Astrocyte (in vitro differentiated cells and primary cell): ENCODE data around the gene SPTLC2. TPM values are rescaled to one million over a fixed set of nuclear protein-coding genes. Genes with fewer than 3 reads are reported as not detected.

ENCODE experiments used
- DNase-seq: peaks from one replicate; pipeline ENCODE4 v3.0.0-alpha.2; 2010; ENCODE audit warnings: low read depth
- FAIRE-seq: peaks from 2 replicates; lab custom pipeline; 2011; peaks lifted over from hg19 to GRCh38; lab: Jason Lieb, UNC
- H2AFZ ChIP-seq: 2 replicates; pipeline ENCODE4 v1.6.0; 2012; ENCODE audit warnings: low read depth, low read length, inconsistent platforms
- H3K27ac ChIP-seq: 2 replicates; pipeline ENCODE4 v1.5.1; 2011; ENCODE audit warnings: low read depth, low read length, inconsistent platforms
- H3K27me3 ChIP-seq: 2 replicates; pipeline ENCODE4 v1.6.0; 2011; ENCODE audit warnings: low read length, inconsistent platforms; ENCODE audit not compliant: insufficient read depth
- H3K36me3 ChIP-seq: 2 replicates; pipeline ENCODE4 v1.5.1; 2011; ENCODE audit warnings: low read length, inconsistent platforms; ENCODE audit not compliant: insufficient read depth
- H3K4me1 ChIP-seq: 2 replicates; pipeline ENCODE4 v1.5.1; 2011; ENCODE audit warnings: low read length, inconsistent platforms; ENCODE audit not compliant: insufficient read depth
- H3K4me2 ChIP-seq: 2 replicates; pipeline ENCODE4 v1.6.0; 2012; ENCODE audit warnings: low read length, inconsistent platforms
- H3K4me3 ChIP-seq: 2 replicates; pipeline ENCODE4 v1.5.1; 2011; ENCODE audit warnings: low read depth, mild to moderate bottlenecking, low read length, inconsistent platforms; ENCODE audit not compliant: insufficient read depth
- H3K79me2 ChIP-seq: 2 replicates; pipeline ENCODE4 v1.6.0; 2012; ENCODE audit warnings: mild to moderate bottlenecking, low read length, inconsistent platforms; ENCODE audit not compliant: insufficient read depth
- H3K9ac ChIP-seq: 2 replicates; pipeline ENCODE4 v1.6.0; 2012; ENCODE audit warnings: mild to moderate bottlenecking, low read length, inconsistent platforms
- H3K9me3 ChIP-seq: 2 replicates; pipeline ENCODE4 v1.5.1; 2012; ENCODE audit warnings: low read depth, mild to moderate bottlenecking, low read length, inconsistent platforms; ENCODE audit not compliant: insufficient read depth
- H4K20me1 ChIP-seq: 2 replicates; pipeline ENCODE4 v1.6.0; 2012; ENCODE audit warnings: low read length, inconsistent platforms; ENCODE audit not compliant: insufficient read depth
- H3K27ac Mint-ChIP-seq: one replicate; pipeline ENCODE4 v1.8.0; 2021; ENCODE audit warnings: mild to moderate bottlenecking, mixed read lengths; ENCODE audit not compliant: unreplicated experiment
- H3K27me3 Mint-ChIP-seq: one replicate; pipeline ENCODE4 v1.8.0; 2021; ENCODE audit warnings: low read depth, mixed read lengths; ENCODE audit not compliant: unreplicated experiment
- H3K36me3 Mint-ChIP-seq: one replicate; pipeline ENCODE4 v1.8.0; 2021; ENCODE audit warnings: low read depth, mixed read lengths; ENCODE audit not compliant: unreplicated experiment
- H3K4me1 Mint-ChIP-seq: one replicate; pipeline ENCODE4 v1.8.0; 2021; ENCODE audit warnings: low read depth, mixed read lengths; ENCODE audit not compliant: unreplicated experiment
- H3K4me3 Mint-ChIP-seq: one replicate; pipeline ENCODE4 v1.8.0; 2021; ENCODE audit warnings: mild to moderate bottlenecking, moderate library complexity, mixed read lengths; ENCODE audit not compliant: unreplicated experiment
- H3K9me3 Mint-ChIP-seq: one replicate; pipeline ENCODE4 v1.8.0; 2021; ENCODE audit warnings: mild to moderate bottlenecking, mixed read lengths; ENCODE audit not compliant: unreplicated experiment
- EZH2 ChIP-seq: IDR thresholded peaks from 2 replicates; pipeline ENCODE4 v1.6.1; 2012; ENCODE audit warnings: mild to moderate bottlenecking, low read length, inconsistent platforms; ENCODE audit not compliant: insufficient read depth
- total RNA-seq: library from RNA; stranded (reverse); gene quantifications from 2 replicates; pipeline ENCODE4 v1.2.1, GENCODE V29; 2021
- TF ChIP-seq, protein P1 (sequence below): IDR thresholded peaks from 2 replicates; pipeline ENCODE4 v1.5.1; 2011; ENCODE audit warnings: low read depth, mild to moderate bottlenecking, inconsistent platforms, low read length, moderate library complexity; ENCODE audit not compliant: insufficient read depth

SPTLC2 gene
- total RNA-seq, 1 donor from 2014 or later, result 51.2 TPM

DNA sequence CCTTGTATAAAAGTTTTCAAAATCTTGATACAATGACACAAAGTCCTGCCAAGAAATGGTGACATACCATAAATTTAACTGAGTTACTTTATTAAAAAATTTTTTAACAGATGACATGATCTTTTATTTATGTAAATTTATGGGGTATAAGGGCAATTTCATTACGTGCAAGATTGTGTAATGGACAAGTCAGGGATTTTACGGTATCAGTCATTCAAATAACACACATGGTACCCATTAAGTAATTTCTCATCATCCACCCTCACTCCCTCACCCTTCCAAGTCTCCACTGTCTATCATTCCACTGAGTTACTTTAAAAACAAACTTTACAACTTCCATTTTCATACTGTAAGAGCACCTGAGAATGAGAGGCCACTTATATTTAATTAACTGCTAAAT is 37.4 kb downstream of the SPTLC2 start:
- Histone ChIP-seq H4K20me1 (peaks cover 62% of the 10 kb centered on the region), H3K4me2 (no peak overlapping the region), H3K4me1 (peaks cover 25% of the 10 kb centered on the region), H3K9me3 (no peaks in the 10 kb centered on the region), H3K27me3 (no peaks in the 10 kb centered on the region), H2AFZ (no peak overlapping the region), H3K4me3 (no peak overlapping the region), H3K36me3 (no peaks in the 10 kb centered on the region), H3K27ac (no peak overlapping the region), H3K79me2 (peaks cover 89% of the 10 kb centered on the region), H3K9ac (no peak overlapping the region)
- no peak for DNase-seq
- H3K4me1 Mint-ChIP-seq, result peaks cover 17% of the 10 kb centered on the region
- H3K4me3 Mint-ChIP-seq, result no peak overlapping the region
- no peaks in the 10 kb centered on the region for H3K9me3 Mint-ChIP-seq
- no peak for FAIRE-seq
- H3K27ac Mint-ChIP-seq, result no peak overlapping the region
- TF ChIP-seq, protein P1, sequence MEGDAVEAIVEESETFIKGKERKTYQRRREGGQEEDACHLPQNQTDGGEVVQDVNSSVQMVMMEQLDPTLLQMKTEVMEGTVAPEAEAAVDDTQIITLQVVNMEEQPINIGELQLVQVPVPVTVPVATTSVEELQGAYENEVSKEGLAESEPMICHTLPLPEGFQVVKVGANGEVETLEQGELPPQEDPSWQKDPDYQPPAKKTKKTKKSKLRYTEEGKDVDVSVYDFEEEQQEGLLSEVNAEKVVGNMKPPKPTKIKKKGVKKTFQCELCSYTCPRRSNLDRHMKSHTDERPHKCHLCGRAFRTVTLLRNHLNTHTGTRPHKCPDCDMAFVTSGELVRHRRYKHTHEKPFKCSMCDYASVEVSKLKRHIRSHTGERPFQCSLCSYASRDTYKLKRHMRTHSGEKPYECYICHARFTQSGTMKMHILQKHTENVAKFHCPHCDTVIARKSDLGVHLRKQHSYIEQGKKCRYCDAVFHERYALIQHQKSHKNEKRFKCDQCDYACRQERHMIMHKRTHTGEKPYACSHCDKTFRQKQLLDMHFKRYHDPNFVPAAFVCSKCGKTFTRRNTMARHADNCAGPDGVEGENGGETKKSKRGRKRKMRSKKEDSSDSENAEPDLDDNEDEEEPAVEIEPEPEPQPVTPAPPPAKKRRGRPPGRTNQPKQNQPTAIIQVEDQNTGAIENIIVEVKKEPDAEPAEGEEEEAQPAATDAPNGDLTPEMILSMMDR, result no peak
- no peak for TF ChIP-seq EZH2
- H3K36me3 Mint-ChIP-seq, result peaks cover 8% of the 10 kb centered on the region
- H3K27me3 Mint-ChIP-seq, result no peaks in the 10 kb centered on the region

DNA sequence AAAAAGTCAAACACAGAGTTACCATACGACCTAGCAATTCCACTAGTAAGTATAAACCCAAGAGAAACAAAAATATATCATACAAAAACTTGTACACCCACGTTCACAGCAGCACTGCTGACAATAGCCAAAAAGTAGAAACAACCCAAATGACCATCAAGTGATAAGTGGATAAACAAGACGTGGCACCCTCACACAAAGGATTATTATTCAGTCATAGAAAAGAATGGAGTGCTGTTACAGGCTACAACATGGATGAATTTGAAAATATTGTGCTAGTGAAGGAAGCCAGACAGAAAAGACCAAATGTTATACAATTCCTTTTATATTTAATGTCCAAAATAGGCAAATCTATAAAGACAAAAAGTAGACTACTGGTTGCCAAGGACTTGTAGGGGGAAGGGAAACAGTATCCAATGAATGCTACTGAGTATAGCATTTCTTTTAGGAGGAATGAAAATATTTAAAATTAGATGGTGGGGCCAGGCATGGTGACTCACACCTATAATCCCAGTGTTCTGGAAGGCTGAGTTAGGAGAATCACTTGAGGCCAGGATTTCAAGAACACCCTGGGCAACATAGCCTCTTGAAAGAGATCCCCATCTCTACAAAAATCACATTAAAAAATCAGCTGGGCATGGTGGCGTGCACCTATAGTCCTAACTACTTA is 41.9 kb downstream of the SPTLC2 start:
- H3K36me3 Mint-ChIP-seq, result peaks cover 25% of the 10 kb centered on the region

More for the DNA sequence above, 41.9 kb downstream of the SPTLC2 start:
- Histone ChIP-seq H3K9ac (no peak overlapping the region), H3K36me3 (peaks cover 3% of the 10 kb centered on the region), H3K79me2 (peaks cover 74% of the 10 kb centered on the region), H3K27me3 (no peaks in the 10 kb centered on the region), H3K4me2 (no peak overlapping the region), H4K20me1 (peaks cover 34% of the 10 kb centered on the region), H3K9me3 (no peaks in the 10 kb centered on the region), H3K27ac (no peak overlapping the region), H3K4me1 (peaks cover 4% of the 10 kb centered on the region), H3K4me3 (no peak overlapping the region), H2AFZ (no peak overlapping the region)
- H3K9me3 Mint-ChIP-seq, result no peaks in the 10 kb centered on the region
- H3K27me3 Mint-ChIP-seq, result no peaks in the 10 kb centered on the region
- H3K4me3 Mint-ChIP-seq, result no peak overlapping the region
- TF ChIP-seq EZH2, result no peak
- TF ChIP-seq, protein P1, result no peak
- H3K4me1 Mint-ChIP-seq, result peaks cover 21% of the 10 kb centered on the region
- H3K27ac Mint-ChIP-seq, result no peak overlapping the region
- FAIRE-seq, result no peak
- peak; percentile 22 for DNase-seq
